Endothelial cell of umbilical vein (primary cell): ENCODE measurements around the gene MEIS3. TPM values are rescaled to one million over a fixed set of nuclear protein-coding genes. Genes with fewer than 3 reads are reported as not detected.

Experiments used
- BruUV-seq: library from RNA; stranded (reverse); fragments of 400-500 nt; replicated peaks from 2 replicates; lab custom pipeline; 2021; lab: Mats Ljungman, UMichigan
- CTCF ChIA-PET: fragments of 300-600, 350-600 bp; sonication (Branson Sonifier 250); formaldehyde crosslinking; loops from one replicate; lab custom pipeline; 2021; ENCODE audit warnings: antibody characterized with exemption, inconsistent platforms; lab: Charles Lee
- POLR2A ChIA-PET: fragments of 300-600, 350-600 bp; sonication (Branson Sonifier 250); formaldehyde crosslinking; loops from one replicate; lab custom pipeline; 2021; ENCODE audit warnings: antibody characterized with exemption, inconsistent platforms; lab: Charles Lee
- DNase-seq: peaks from one replicate; pipeline ENCODE4 v3.0.0-alpha.2; 2011; ENCODE audit warnings: low read depth, low spot score
- FAIRE-seq: peaks from 2 replicates; lab custom pipeline; 2011; peaks lifted over from hg19 to GRCh38; lab: Jason Lieb, UNC
- H2AFZ ChIP-seq: 2 replicates; pipeline ENCODE4 v1.6.0; 2012; ENCODE audit warnings: low read depth, low read length, control low read depth, inconsistent platforms
- H3K27ac ChIP-seq: 2 replicates; pipeline ENCODE4 v1.5.1; 2011; ENCODE audit warnings: low read depth, mild to moderate bottlenecking, control low read depth, low read length, moderate library complexity; ENCODE audit not compliant: insufficient read depth
- H3K27me3 ChIP-seq, 2 experiments: 2 replicates each; pipeline versions ENCODE4 v1.6.0 to v1.6.1; 2011; ENCODE audit warnings: low read length in 2 of 2, mixed read lengths in 1 of 2; ENCODE audit not compliant: control insufficient read depth in 2 of 2, insufficient read depth in 2 of 2
- H3K36me3 ChIP-seq, 2 experiments: 2 replicates in 1 of 2; 3 replicates in 1 of 2; pipeline ENCODE4 v1.5.1; 2011; ENCODE audit warnings: low read length in 2 of 2, mild to moderate bottlenecking in 1 of 2, moderate library complexity in 1 of 2; ENCODE audit not compliant: control insufficient read depth in 2 of 2, insufficient read depth in 2 of 2; ENCODE audit errors: extremely low read depth in 1 of 2
- H3K4me1 ChIP-seq: 3 replicates; pipeline ENCODE4 v1.5.1; 2011; ENCODE audit warnings: mild to moderate bottlenecking, low read length; ENCODE audit not compliant: control insufficient read depth, insufficient read depth; ENCODE audit errors: extremely low read depth
- H3K4me2 ChIP-seq: 2 replicates; pipeline ENCODE4 v1.6.1; 2011; ENCODE audit warnings: low read length, control low read depth, mixed read lengths; ENCODE audit not compliant: insufficient read depth
- H3K4me3 ChIP-seq, 3 experiments: fragments of 200-600 bp in 1 of 3; sonication (generic), shearing (Covaris generic) in 1 of 3; replicated peaks in 1 of 3; 2 replicates each; pipeline ENCODE4 v1.5.1; 2011 to 2016; ENCODE audit warnings: control low read depth in 3 of 3, low read length in 3 of 3, mild to moderate bottlenecking in 2 of 3, inconsistent platforms in 1 of 3, low read depth in 1 of 3, moderate library complexity in 1 of 3; ENCODE audit not compliant: insufficient read depth in 1 of 3
- H3K79me2 ChIP-seq: 2 replicates; pipeline ENCODE4 v1.6.0; 2012; ENCODE audit warnings: low read length, inconsistent platforms; ENCODE audit not compliant: control insufficient read depth, insufficient read depth
- H3K9ac ChIP-seq: replicated peaks from 2 replicates; pipeline ENCODE3; 2011; ENCODE audit warnings: low read length, control low read depth; ENCODE audit not compliant: insufficient read depth; ENCODE audit errors: extremely low read depth
- H3K9me1 ChIP-seq: replicated peaks from 3 replicates; pipeline ENCODE4 v1.6.0; 2011; ENCODE audit warnings: mild to moderate bottlenecking, low read length; ENCODE audit not compliant: control insufficient read depth, insufficient read depth; ENCODE audit errors: extremely low read depth
- H3K9me3 ChIP-seq: replicated peaks from 2 replicates; pipeline ENCODE4 v1.5.1; 2012; ENCODE audit warnings: low read length, inconsistent platforms; ENCODE audit not compliant: control insufficient read depth, insufficient read depth
- H4K20me1 ChIP-seq: replicated peaks from 2 replicates; pipeline ENCODE3; 2011; ENCODE audit warnings: mild to moderate bottlenecking, low read length; ENCODE audit not compliant: control insufficient read depth, insufficient read depth; ENCODE audit errors: extremely low read depth
- CTCF ChIP-seq, 2 donors: IDR thresholded peaks; 1 replicate in 1 of 2; 2 replicates in 1 of 2; pipeline ENCODE4 v1.5.1; 2011; ENCODE audit warnings: low read length in 2 of 2, mild to moderate bottlenecking in 2 of 2, moderate library complexity in 2 of 2, control low read depth in 1 of 2, inconsistent platforms in 1 of 2, low read depth in 1 of 2; ENCODE audit not compliant: insufficient read depth in 1 of 2; ENCODE audit errors: extremely low read depth in 1 of 2
- EZH2 ChIP-seq: IDR thresholded peaks from 2 replicates; pipeline ENCODE4 v1.6.1; 2012; ENCODE audit warnings: borderline replicate concordance, low read depth, mild to moderate bottlenecking, moderate library complexity, low read length, inconsistent platforms; ENCODE audit not compliant: severe bottlenecking
- FOS ChIP-seq: IDR thresholded peaks from 2 replicates; pipeline ENCODE4 v1.6.1; 2011; ENCODE audit warnings: mild to moderate bottlenecking, low read length, moderate library complexity, borderline replicate concordance; ENCODE audit not compliant: insufficient read depth
- GATA2 ChIP-seq: IDR thresholded peaks from 2 replicates; pipeline ENCODE4 v1.7.0; 2011; ENCODE audit warnings: low read depth, mild to moderate bottlenecking, moderate library complexity, mixed read lengths, low read length; ENCODE audit not compliant: insufficient read length, insufficient read depth
- JUN ChIP-seq: IDR thresholded peaks from 2 replicates; pipeline ENCODE4 v1.6.1; 2011; ENCODE audit warnings: borderline replicate concordance, low read depth; ENCODE audit not compliant: insufficient read length, insufficient read depth
- MAX ChIP-seq: IDR thresholded peaks from 2 replicates; pipeline ENCODE4 v1.6.1; 2011; ENCODE audit not compliant: insufficient read depth, insufficient read length
- MYC ChIP-seq: IDR thresholded peaks from one replicate; pipeline ENCODE4 v1.6.1; 2011; ENCODE audit warnings: mild to moderate bottlenecking, low read depth, low read length
- POLR2A ChIP-seq: IDR thresholded peaks from 2 replicates; pipeline ENCODE4 v1.6.1; 2012; ENCODE audit warnings: low read depth, mild to moderate bottlenecking, control low read depth, low read length
- POLR2AphosphoS5 ChIP-seq: IDR thresholded peaks from 2 replicates; pipeline ENCODE4 v1.6.1; 2012; ENCODE audit warnings: low read depth, mild to moderate bottlenecking, control low read depth, low read length, moderate library complexity; ENCODE audit not compliant: insufficient read depth
- dilution Hi-C: fragments of 300-500 bp; cut with MboI; formaldehyde crosslinking; loops from one replicate; pipeline ENCODE4 v1.15.0; 2019; ENCODE audit warnings: low sequenced_read_pairs; ENCODE audit not compliant: extremely low pct_ligation_motif_present
- intact Hi-C: fragments of 100-400 bp; cut with micrococcal nuclease; formaldehyde crosslinking; loops from one replicate; pipeline ENCODE4 v1.10.0; 2022
- polyA plus RNA-seq, 4 experiments: library from polyadenylated mRNA; depleted of rRNA in 3 of 4; stranded (reverse) in 3 of 4; unstranded in 1 of 4; fragments of >200 nt; gene quantifications; 2 replicates each; pipeline versions ENCODE4 v1.2.1 to v1.2.3, GENCODE V29; 2011 to 2012; ENCODE audit warnings: missing spikeins in 1 of 4
- total RNA-seq: library from RNA; stranded (reverse); gene quantifications from 2 replicates; pipeline ENCODE4 v1.2.3, GENCODE V29; 2021

Gene MEIS3
- total and polyA plus RNA-seq, 2 donors (not counting 3 experiments of a cell fraction or from before 2014, with no cell fraction given), result 0.42 TPM; not detected in 1

GRCh38 chr19:47467914-47468313 lies 48.6 kb upstream of the MEIS3 start:
- dilution Hi-C loops, result no loop called here
- no peak overlapping the region for H3K27ac ChIP-seq
- FAIRE-seq (no peak), DNase-seq (no peak)
- no peak overlapping the region for H3K4me3 ChIP-seq
- H3K4me2 ChIP-seq, result no peak overlapping the region
- BruUV-seq, result no TSS peak
- H3K27me3 ChIP-seq, result peaks cover 25 to 30% of the 10 kb centered on the region in 2 experiments
- H3K9me1 ChIP-seq, result no peaks in the 10 kb centered on the region
- H4K20me1 ChIP-seq, result no peaks in the 10 kb centered on the region
- H2AFZ ChIP-seq, result no peak overlapping the region
- ChIA-PET POLR2A (no interaction called here), CTCF (interaction anchor here (1.4 to 1.5 kb wide), 2 partner anchors 16 to 31 kb away, joined by 3 to 4 read pairs; partner anchors contain the start of gene KPTN)
- no peaks in the 10 kb centered on the region for H3K79me2 ChIP-seq
- H3K4me1 ChIP-seq, result no peaks in the 10 kb centered on the region
- TF ChIP-seq FOS, result no peak
- no peak for TF ChIP-seq POLR2AphosphoS5
- TF ChIP-seq POLR2A, result no peak
- TF ChIP-seq MYC, result no peak
- TF ChIP-seq MAX, result no peak
- TF ChIP-seq EZH2, result no peak
- TF ChIP-seq GATA2, result no peak
- no peak for TF ChIP-seq CTCF (IDR thresholded peaks at IDR 0.05; ENCODE audit: extremely low read depth in 1 of 2, insufficient read depth in 1 of 2, low read depth in 1 of 2, low read length in 2 of 2)
- no peak for TF ChIP-seq JUN
- intact Hi-C loops, result no loop called here
- H3K9ac ChIP-seq, result no peak overlapping the region
- H3K9me3 ChIP-seq, result no peaks in the 10 kb centered on the region
- H3K36me3 ChIP-seq, result no peaks in the 10 kb centered on the region
